Type B pancreatic cell (in vitro differentiated cells): ENCODE results near the gene CCR3. TPM values are rescaled to one million over a fixed set of nuclear protein-coding genes. Genes with fewer than 3 reads are reported as not detected.
"Not testable (repeated sequence)": the region's sequence is repeated elsewhere in the genome, so short reads cannot be mapped to it uniquely, and the experiment has no call there.

Source experiments
- DNase-seq: peaks from one replicate; pipeline ENCODE4 v3.0.0; 2021; ENCODE audit warnings: mixed read lengths; ENCODE audit not compliant: unreplicated experiment; ENCODE audit errors: extremely low spot score
- H3K27ac Mint-ChIP-seq: 2 replicates; pipeline ENCODE4 v1.8.0; 2021; ENCODE audit warnings: mild to moderate bottlenecking, mixed read lengths
- H3K27me3 Mint-ChIP-seq: 2 replicates; pipeline ENCODE4 v1.8.0; 2021; ENCODE audit warnings: mixed read lengths
- H3K36me3 Mint-ChIP-seq: 2 replicates; pipeline ENCODE4 v1.8.0; 2021; ENCODE audit warnings: mixed read lengths
- H3K4me1 Mint-ChIP-seq: one replicate; pipeline ENCODE4 v1.8.0; 2021; ENCODE audit warnings: mixed read lengths; ENCODE audit not compliant: unreplicated experiment
- H3K4me3 Mint-ChIP-seq: 2 replicates; pipeline ENCODE4 v1.8.0; 2021; ENCODE audit warnings: mild to moderate bottlenecking, mixed read lengths
- H3K9me3 Mint-ChIP-seq: 2 replicates; pipeline ENCODE4 v1.8.0; 2021; ENCODE audit warnings: mixed read lengths
- CTCF ChIP-seq: fragments of 200-600 bp; sonication (generic); conservative IDR thresholded peaks from 2 replicates; pipeline ENCODE4 v1.5.0; 2021; ENCODE audit warnings: antibody characterized with exemption, mild to moderate bottlenecking
- total RNA-seq: library from RNA; stranded (reverse); gene quantifications from 2 replicates; pipeline ENCODE4 v1.2.1, GENCODE V29; 2021; ENCODE audit warnings: low replicate concordance

CCR3 gene
- total RNA-seq, 1 donor from 2014 or later, result not detected

GRCh38 chr3:46206282-46207015, 35.8 kb upstream of the CCR3 start:
- Mint-ChIP-seq H3K4me1 (peaks cover 6% of the 10 kb centered on the region), H3K27ac (no peak overlapping the region), H3K36me3 (no peaks in the 10 kb centered on the region), H3K9me3 (no peaks in the 10 kb centered on the region), H3K4me3 (no peak overlapping the region), H3K27me3 (no peaks in the 10 kb centered on the region)
- TF ChIP-seq CTCF, result no peak
- no peak for DNase-seq

- H3K4me1 Mint-ChIP-seq, H3K4me3 Mint-ChIP-seq, H3K36me3 Mint-ChIP-seq, H3K27me3 Mint-ChIP-seq, H3K9me3 Mint-ChIP-seq, H3K27ac Mint-ChIP-seq, DNase-seq: not testable (repeated sequence)
Observed at GRCh38 chr3:46207514-46207913, 34.7 kb upstream of the CCR3 start.

GRCh38 chr3:46208167-46208704, 34.0 kb upstream of the CCR3 start, which contains the start of gene CCR1:
TSS of gene CCR1 (minus strand) at chr3:46208313. CDS start at chr3:46204313, 4,000 bp downstream.
- Mint-ChIP-seq H3K4me3 (peak within 1 kb of the TSS; percentile 47), H3K4me1 (peaks cover 6% of the 10 kb centered on the region)
- no peak for DNase-seq

GRCh38 chr3:46209053-46209452, 33.2 kb upstream of the CCR3 start:
- Mint-ChIP-seq H3K27me3 (no peaks in the 10 kb centered on the region), H3K36me3 (no peaks in the 10 kb centered on the region), H3K27ac (no peak overlapping the region), H3K9me3 (no peaks in the 10 kb centered on the region), H3K4me3 (no peak overlapping the region), H3K4me1 (peaks cover 6% of the 10 kb centered on the region)
- DNase-seq, result no peak
- TF ChIP-seq CTCF, result no peak

More at GRCh38 chr3:46208167-46208704, 34.0 kb upstream of the CCR3 start, which contains the start of gene CCR1:
- Mint-ChIP-seq H3K36me3 (no peaks in the 10 kb centered on the region), H3K27me3 (no peaks in the 10 kb centered on the region), H3K27ac (no peak within 1 kb of the TSS), H3K9me3 (no peaks in the 10 kb centered on the region)
- peak; percentile 68 for TF ChIP-seq CTCF

- Mint-ChIP-seq H3K27me3 (no peaks in the 10 kb centered on the region), H3K4me3 (no peak overlapping the region), H3K27ac (no peak overlapping the region), H3K36me3 (no peaks in the 10 kb centered on the region), H3K9me3 (no peaks in the 10 kb centered on the region), H3K4me1 (peaks cover 6% of the 10 kb centered on the region)
- TF ChIP-seq CTCF, result no peak
- no peak for DNase-seq
Observed at GRCh38 chr3:46209746-46210470, 32.4 kb upstream of the CCR3 start.

GRCh38 chr3:46212101-46212500, 30.2 kb upstream of the CCR3 start:
- H3K36me3 Mint-ChIP-seq, result no peaks in the 10 kb centered on the region
- no peak overlapping the region for H3K4me3 Mint-ChIP-seq
- DNase-seq, result no peak
- H3K4me1 Mint-ChIP-seq, result peaks cover 6% of the 10 kb centered on the region
- no peak overlapping the region for H3K27ac Mint-ChIP-seq
- H3K9me3 Mint-ChIP-seq, result no peaks in the 10 kb centered on the region
- no peak for TF ChIP-seq CTCF
- H3K27me3 Mint-ChIP-seq, result peaks cover 3% of the 10 kb centered on the region
